ENCODE data around the gene SATB2. TPM values are rescaled to one million over a fixed set of nuclear protein-coding genes. Genes with fewer than 3 reads are reported as not detected.

Gene SATB2
- polyA plus RNA-seq, 1 of the 3 experiments (the other 2 are of a cell fraction), result 0.13 TPM

DNA sequence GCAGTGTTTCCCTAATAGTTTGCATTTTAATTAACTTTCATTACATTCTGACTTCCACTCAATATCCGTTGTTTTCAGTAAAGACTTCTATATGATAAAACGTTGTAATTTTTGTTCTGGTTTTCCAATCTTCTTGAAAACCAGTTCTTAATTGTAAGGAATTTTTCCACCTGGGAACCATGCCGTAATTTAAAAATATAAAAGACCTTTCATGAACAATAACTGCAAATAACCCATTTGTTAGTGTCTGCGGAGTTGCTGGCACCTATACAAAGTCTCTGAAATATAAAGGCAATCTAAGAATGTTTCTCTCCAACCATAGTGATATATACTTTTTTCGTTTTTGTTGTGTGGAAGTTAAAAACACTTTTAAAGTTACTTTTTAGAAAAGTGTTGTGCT is 7.7 kb upstream of the SATB2 start:
- Histone ChIP-seq H3K4me2 (no peak overlapping the region), H4K20me1 (ENCODE audit: insufficient read depth) (no peaks in the 10 kb centered on the region), H3K36me3 (replicated peaks in 1 of 2; ENCODE audit: control insufficient read depth in 1 of 2, insufficient read depth in 2 of 2, low read length in 1 of 2) (no peaks in the 10 kb centered on the region), H3K27me3 (ENCODE audit: insufficient read depth) (peaks cover 99% of the 10 kb centered on the region), H3K79me2 (ENCODE audit: insufficient read depth) (no peaks in the 10 kb centered on the region), H3F3A (replicated peaks; ENCODE audit: insufficient read depth) (peaks cover 4% of the 10 kb centered on the region), H3K9me2 (no peaks in the 10 kb centered on the region), H2AFZ (ENCODE audit: low read depth) (no peak overlapping the region), H3K4me3 (ENCODE audit: low read depth in 2 of 2, low read length in 1 of 2) (no peak overlapping the region), H3K27ac (ENCODE audit: low read depth in 2 of 2, low read length in 1 of 2) (no peak overlapping the region), H3K9ac (no peak overlapping the region), H3K9me3 (no peaks in the 10 kb centered on the region), H3K4me1 (ENCODE audit: control insufficient read depth in 1 of 2, insufficient read depth in 2 of 2, low read depth in 1 of 2, low read length in 1 of 2) (peaks cover 0 to 3% of the 10 kb centered on the region in 2 experiments; a peak in 1 of 4 replicates)
- TF ChIP-seq CTCF (IDR thresholded peaks at IDR 0.05) (no peak), SMC3 (IDR thresholded peaks at IDR 0.05; ENCODE audit: low read depth, low read length) (no peak), RCOR1 (IDR thresholded peaks at IDR 0.05; ENCODE audit: low read length) (no peak), TAF1 (IDR thresholded peaks at IDR 0.05; ENCODE audit: borderline replicate concordance, low read depth, low read length) (no peak), CHD2 (IDR thresholded peaks at IDR 0.05; ENCODE audit: low read length, partially characterized antibody) (no peak), FOSL2 (IDR thresholded peaks at IDR 0.05; ENCODE audit: borderline replicate concordance, low read depth) (no peak), RXRA (IDR thresholded peaks at IDR 0.05; ENCODE audit: borderline replicate concordance, low read depth) (no peak), SIN3A (IDR thresholded peaks at IDR 0.05; ENCODE audit: borderline replicate concordance, low read depth, low read length) (no peak), ZBTB33 (IDR thresholded peaks at IDR 0.05; ENCODE audit: borderline replicate concordance, low read depth) (no peak)
- TF ChIP-seq, protein P1, sequence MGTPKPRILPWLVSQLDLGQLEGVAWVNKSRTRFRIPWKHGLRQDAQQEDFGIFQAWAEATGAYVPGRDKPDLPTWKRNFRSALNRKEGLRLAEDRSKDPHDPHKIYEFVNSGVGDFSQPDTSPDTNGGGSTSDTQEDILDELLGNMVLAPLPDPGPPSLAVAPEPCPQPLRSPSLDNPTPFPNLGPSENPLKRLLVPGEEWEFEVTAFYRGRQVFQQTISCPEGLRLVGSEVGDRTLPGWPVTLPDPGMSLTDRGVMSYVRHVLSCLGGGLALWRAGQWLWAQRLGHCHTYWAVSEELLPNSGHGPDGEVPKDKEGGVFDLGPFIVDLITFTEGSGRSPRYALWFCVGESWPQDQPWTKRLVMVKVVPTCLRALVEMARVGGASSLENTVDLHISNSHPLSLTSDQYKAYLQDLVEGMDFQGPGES (IDR thresholded peaks at IDR 0.05; ENCODE audit: low read depth, low read length), result no peak
- TF ChIP-seq, protein P2, sequence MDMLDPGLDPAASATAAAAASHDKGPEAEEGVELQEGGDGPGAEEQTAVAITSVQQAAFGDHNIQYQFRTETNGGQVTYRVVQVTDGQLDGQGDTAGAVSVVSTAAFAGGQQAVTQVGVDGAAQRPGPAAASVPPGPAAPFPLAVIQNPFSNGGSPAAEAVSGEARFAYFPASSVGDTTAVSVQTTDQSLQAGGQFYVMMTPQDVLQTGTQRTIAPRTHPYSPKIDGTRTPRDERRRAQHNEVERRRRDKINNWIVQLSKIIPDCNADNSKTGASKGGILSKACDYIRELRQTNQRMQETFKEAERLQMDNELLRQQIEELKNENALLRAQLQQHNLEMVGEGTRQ (IDR thresholded peaks at IDR 0.05; ENCODE audit: borderline replicate concordance, low read depth, low read length), result no peak
- no peak for DNase-seq
- 12% methylated on average over 5 of the region's 5 CpGs for WGBS (ENCODE audit: low lambda C conversion rate)
- ChIA-PET POLR2A (no interaction called here), CTCF (interaction anchor here (1.2 to 3.4 kb wide), 4 partner anchors 12 to 1152 kb away, joined by 3 to 12 read pairs (median 6); no protein-coding TSS in a partner anchor)
